ENCODE results near the gene NEXN. TPM values are rescaled to one million over a fixed set of nuclear protein-coding genes. Genes with fewer than 3 reads are reported as not detected.

Gene NEXN
- total RNA-seq, 2 donors from 2014 or later: 5.7 TPM

GRCh38 chr1:77970192-77970591 is 81.8 kb downstream of the NEXN start:
- no peaks in the 10 kb centered on the region for H3K27me3 ChIP-seq (ENCODE audit: control insufficient read depth, insufficient read depth, low read length, poor library complexity, severe bottlenecking)
- TF ChIP-seq CTCF (conservative IDR thresholded peaks at IDR 0.05): no peak
- no peaks in the 10 kb centered on the region for H3K9me3 ChIP-seq (ENCODE audit: control insufficient read depth, low read length)
- no peak for DNase-seq
- peaks cover 80% of the 10 kb centered on the region for H3K36me3 ChIP-seq (ENCODE audit: control insufficient read depth, insufficient read depth, low read length)
- H3K9ac ChIP-seq (ENCODE audit: extremely low read depth, low read length, poor library complexity, severe bottlenecking): no peak overlapping the region
- Mint-ChIP-seq H3K4me1 (peaks cover 26% of the 10 kb centered on the region), H3K4me3 (no peak overlapping the region), H3K27ac (no peak overlapping the region), H3K27me3 (ENCODE audit: insufficient read depth) (no peaks in the 10 kb centered on the region), H3K9me3 (no peaks in the 10 kb centered on the region), H3K36me3 (ENCODE audit: low read depth) (peaks cover 71% of the 10 kb centered on the region)
- no peak overlapping the region for H3K4me3 ChIP-seq (ENCODE audit: low read length)
- peaks cover 7% of the 10 kb centered on the region for H3K4me1 ChIP-seq (ENCODE audit: control insufficient read depth, insufficient read depth, low read length)
- WGBS, 2 experiments (ENCODE audit: insufficient coverage in 1 of 2, insufficient read length in 1 of 2): 94 to 100% methylated on average over 1 of the region's 1 CpG
- no peak overlapping the region for H3K27ac ChIP-seq (ENCODE audit: low read depth, low read length)

- H3K4me1 Mint-ChIP-seq: peaks cover 30% of the 10 kb centered on the region
- no peak for DNase-seq
- H3K27ac Mint-ChIP-seq: peak overlapping the region; percentile 40
- H3K36me3 Mint-ChIP-seq (ENCODE audit: low read depth): peaks cover 64% of the 10 kb centered on the region
- Histone ChIP-seq H3K4me1 (ENCODE audit: control insufficient read depth, insufficient read depth, low read length) (peaks cover 7% of the 10 kb centered on the region), H3K36me3 (ENCODE audit: control insufficient read depth, insufficient read depth, low read length) (peaks cover 76% of the 10 kb centered on the region), H3K9me3 (ENCODE audit: control insufficient read depth, low read length) (no peaks in the 10 kb centered on the region), H3K4me3 (ENCODE audit: low read length) (no peak overlapping the region), H3K27ac (ENCODE audit: low read depth, low read length) (no peak overlapping the region), H3K9ac (ENCODE audit: extremely low read depth, low read length, poor library complexity, severe bottlenecking) (no peak overlapping the region), H3K27me3 (ENCODE audit: control insufficient read depth, insufficient read depth, low read length, poor library complexity, severe bottlenecking) (no peaks in the 10 kb centered on the region)
- WGBS, 2 experiments (ENCODE audit: insufficient coverage in 1 of 2, insufficient read length in 1 of 2): 68 to 77% methylated on average over 2 to 3 of the region's 3 CpGs
- H3K4me3 Mint-ChIP-seq: no peak overlapping the region
- no peaks in the 10 kb centered on the region for H3K27me3 Mint-ChIP-seq (ENCODE audit: insufficient read depth)
- no peaks in the 10 kb centered on the region for H3K9me3 Mint-ChIP-seq
- no peak for TF ChIP-seq CTCF (conservative IDR thresholded peaks at IDR 0.05)
These were observed 83.7 kb downstream of the NEXN start for GRCh38 chr1:77972080-77972479.

GRCh38 chr1:77975386-77975785 is 87.0 kb downstream of the NEXN start:
- Histone ChIP-seq H3K27me3 (ENCODE audit: control insufficient read depth, insufficient read depth, low read length, poor library complexity, severe bottlenecking) (no peaks in the 10 kb centered on the region), H3K9me3 (ENCODE audit: control insufficient read depth, low read length) (no peaks in the 10 kb centered on the region), H3K27ac (ENCODE audit: low read depth, low read length) (no peak overlapping the region), H3K4me1 (ENCODE audit: control insufficient read depth, insufficient read depth, low read length) (no peaks in the 10 kb centered on the region), H3K4me3 (ENCODE audit: low read length) (peak overlapping the region; percentile 99), H3K9ac (ENCODE audit: extremely low read depth, low read length, poor library complexity, severe bottlenecking) (no peak overlapping the region), H3K36me3 (ENCODE audit: control insufficient read depth, insufficient read depth, low read length) (peaks cover 51% of the 10 kb centered on the region)
- Mint-ChIP-seq H3K27me3 (ENCODE audit: insufficient read depth) (no peaks in the 10 kb centered on the region), H3K27ac (peak overlapping the region; percentile 23), H3K4me3 (no peak overlapping the region), H3K36me3 (ENCODE audit: low read depth) (peaks cover 41% of the 10 kb centered on the region), H3K4me1 (peaks cover 25% of the 10 kb centered on the region), H3K9me3 (no peaks in the 10 kb centered on the region)
- WGBS, 2 experiments (ENCODE audit: insufficient coverage in 1 of 2, insufficient read length in 1 of 2): 94% methylated on average over 3 of the region's 4 CpGs; no CpG with 5 or more reads in 1 of the 2 experiments
- no peak for TF ChIP-seq CTCF (conservative IDR thresholded peaks at IDR 0.05)
- no peak for DNase-seq
